Measurements from ENCODE around the gene VPS18. TPM values are rescaled to one million over a fixed set of nuclear protein-coding genes. Genes with fewer than 3 reads are reported as not detected.
A peak's percentile ranks its signal among the peaks of the same experiment; 100 is the strongest.

The VPS18 gene
- total and polyA plus RNA-seq, 2 donors (not counting 1 experiment from before 2014, with no cell fraction given), result 13.6 to 29.6 TPM

DNA sequence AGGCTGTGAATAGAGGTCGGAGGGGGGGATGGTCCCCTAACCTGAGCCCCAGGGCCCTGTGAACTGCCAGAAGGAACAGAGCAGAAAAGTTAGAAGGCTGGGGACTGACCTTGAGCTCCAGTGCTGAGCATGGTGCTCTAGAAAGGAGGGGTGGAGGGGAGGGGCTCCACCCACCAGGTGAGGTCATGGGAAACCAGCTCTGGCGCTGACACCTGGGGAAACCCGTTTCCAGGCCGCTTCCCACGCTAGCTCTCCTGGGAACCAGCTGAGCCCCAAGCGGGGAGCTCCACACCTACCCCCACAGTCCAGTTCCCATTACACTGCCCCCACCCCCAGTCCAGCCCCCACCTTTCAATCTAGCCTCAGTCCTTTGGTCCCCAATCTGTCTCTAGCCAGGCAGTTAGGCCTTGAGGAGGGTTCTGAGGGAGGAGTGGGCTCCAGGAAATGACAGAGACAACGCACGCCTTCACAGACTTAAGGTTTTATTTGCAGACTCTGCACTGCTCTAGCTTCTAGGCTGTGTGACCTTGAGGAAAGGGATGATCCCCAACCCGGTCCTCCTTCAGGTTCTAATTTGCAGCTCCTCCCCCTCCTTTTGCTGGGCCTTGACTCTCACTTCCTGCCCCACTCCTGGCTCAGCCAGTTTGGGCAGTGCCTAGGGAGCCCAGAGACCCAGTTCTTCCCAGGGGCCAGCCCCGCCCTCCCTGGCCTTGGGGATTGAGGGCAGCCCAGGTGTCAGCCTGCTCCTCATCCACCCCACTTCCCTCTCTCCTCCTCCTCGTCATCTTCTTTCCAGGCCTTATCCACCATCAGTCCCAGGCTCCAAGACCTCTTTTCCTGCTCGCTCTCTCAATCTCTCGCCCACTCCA lies 22.3 kb upstream of the VPS18 start:
- TF ChIP-seq, protein P1, sequence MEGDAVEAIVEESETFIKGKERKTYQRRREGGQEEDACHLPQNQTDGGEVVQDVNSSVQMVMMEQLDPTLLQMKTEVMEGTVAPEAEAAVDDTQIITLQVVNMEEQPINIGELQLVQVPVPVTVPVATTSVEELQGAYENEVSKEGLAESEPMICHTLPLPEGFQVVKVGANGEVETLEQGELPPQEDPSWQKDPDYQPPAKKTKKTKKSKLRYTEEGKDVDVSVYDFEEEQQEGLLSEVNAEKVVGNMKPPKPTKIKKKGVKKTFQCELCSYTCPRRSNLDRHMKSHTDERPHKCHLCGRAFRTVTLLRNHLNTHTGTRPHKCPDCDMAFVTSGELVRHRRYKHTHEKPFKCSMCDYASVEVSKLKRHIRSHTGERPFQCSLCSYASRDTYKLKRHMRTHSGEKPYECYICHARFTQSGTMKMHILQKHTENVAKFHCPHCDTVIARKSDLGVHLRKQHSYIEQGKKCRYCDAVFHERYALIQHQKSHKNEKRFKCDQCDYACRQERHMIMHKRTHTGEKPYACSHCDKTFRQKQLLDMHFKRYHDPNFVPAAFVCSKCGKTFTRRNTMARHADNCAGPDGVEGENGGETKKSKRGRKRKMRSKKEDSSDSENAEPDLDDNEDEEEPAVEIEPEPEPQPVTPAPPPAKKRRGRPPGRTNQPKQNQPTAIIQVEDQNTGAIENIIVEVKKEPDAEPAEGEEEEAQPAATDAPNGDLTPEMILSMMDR (IDR thresholded peaks at IDR 0.05), result no peak
- TF ChIP-seq EZH2 (IDR thresholded peaks at IDR 0.05; ENCODE audit: borderline replicate concordance, insufficient read depth, low read depth, low read length, poor library complexity, severe bottlenecking), result no peak
- Mint-ChIP-seq H3K4me3 (peak overlapping the region; percentile 34), H3K9me3 (ENCODE audit: insufficient read depth) (no peaks in the 10 kb centered on the region), H3K27me3 (peaks cover 6% of the 10 kb centered on the region), H3K27ac (no peak overlapping the region), H3K4me1 (peaks cover 23% of the 10 kb centered on the region)
- Histone ChIP-seq H3K27ac (ENCODE audit: low read length in 2 of 2) (no peak overlapping the region), H3K36me3 (replicated peaks in 1 of 2; ENCODE audit: control extremely low read depth in 1 of 2, control insufficient read depth in 1 of 2, extremely low read depth in 1 of 2, insufficient read depth in 2 of 2, low read length in 1 of 2) (no peaks in the 10 kb centered on the region), H3K9ac (ENCODE audit: low read length) (no peak overlapping the region), H3K27me3 (replicated peaks in 1 of 4; ENCODE audit: control extremely low read depth in 1 of 4, control insufficient read depth in 3 of 4, insufficient read depth in 4 of 4, low read length in 3 of 4) (peaks cover 0 to 17% (median 0%) of the 10 kb centered on the region in 4 experiments), H3K4me3 (ENCODE audit: control extremely low read depth in 1 of 5, extremely low read depth in 1 of 5, insufficient read depth in 1 of 5, low read depth in 2 of 5, low read length in 4 of 5) (no peak overlapping the region), H4K20me1 (ENCODE audit: control insufficient read depth, insufficient read depth, low read length, poor library complexity, severe bottlenecking) (no peaks in the 10 kb centered on the region), H3K79me2 (ENCODE audit: control insufficient read depth, insufficient read depth, low read length) (no peaks in the 10 kb centered on the region), H3K4me2 (replicated peaks; ENCODE audit: low read depth, low read length, poor library complexity, severe bottlenecking) (no peak overlapping the region), H3K4me1 (ENCODE audit: control insufficient read depth in 2 of 2, insufficient read depth in 2 of 2, low read length in 2 of 2) (peaks cover 6 to 11% of the 10 kb centered on the region in 2 donors), H2AFZ (ENCODE audit: insufficient read depth, low read depth, low read length, poor library complexity, severe bottlenecking) (peak overlapping the region; percentile 21), H3K9me3 (ENCODE audit: control extremely low read depth in 1 of 3, control insufficient read depth in 2 of 3, insufficient read depth in 1 of 3, low read length in 2 of 3) (no peaks in the 10 kb centered on the region)
- DNase-seq (peak; percentile 30), ATAC-seq (ENCODE audit: low read depth) (peak; percentile 10)
- 67% methylated on average over 11 of the region's 13 CpGs for WGBS (ENCODE audit: insufficient coverage)
- CTCF ChIA-PET, result interaction anchor here (0.7 to 2.7 kb wide), 5 partner anchors 20 to 125 kb away, joined by 3 to 9 read pairs (median 4); no protein-coding TSS in a partner anchor
- intact Hi-C loops (cut with micrococcal nuclease), result no loop called here
- POLR2A ChIA-PET, result interaction anchor here (0.6 kb wide), 1 partner anchor 271 kb away, joined by 4 read pairs; no protein-coding TSS in a partner anchor

Data from B cell (primary cell).